Stimulated activated naive CD8-positive, alpha-beta T cell treated with anti-CD3 and anti-CD28 coated beads, Interleukin-15, amount 100 ng/mL, for 72 hours (primary cell): ENCODE results near the gene ENOX1.

Experiments
- ATAC-seq: fragments of 150-1000 bp; cut with Tn5 transposase; 2 replicates; pipeline ENCODE4 v1.10.0; 2021; ENCODE audit warnings: mild to moderate bottlenecking, moderate library complexity
- DNase-seq, 2 donors: peaks; one replicate each; pipeline ENCODE4 v3.0.0; 2021 to 2022
- H3K27ac Mint-ChIP-seq, 2 donors: one replicate each; pipeline ENCODE4 v1.8.0; 2022; ENCODE audit warnings: mild to moderate bottlenecking in 2 of 2, mixed read lengths in 2 of 2, moderate library complexity in 2 of 2
- H3K27me3 Mint-ChIP-seq: one replicate; pipeline ENCODE4 v1.8.0; 2022; ENCODE audit warnings: mixed read lengths
- H3K4me1 Mint-ChIP-seq: one replicate; pipeline ENCODE4 v1.8.0; 2022; ENCODE audit warnings: mild to moderate bottlenecking, mixed read lengths
- H3K4me3 Mint-ChIP-seq, 2 donors: one replicate each; pipeline ENCODE4 v1.8.0; 2022; ENCODE audit warnings: mild to moderate bottlenecking in 2 of 2, mixed read lengths in 2 of 2, moderate library complexity in 1 of 2
- H3K9me3 Mint-ChIP-seq, 2 donors: one replicate each; pipeline ENCODE4 v1.8.0; 2022; ENCODE audit warnings: mixed read lengths in 2 of 2

ENOX1 gene

DNA sequence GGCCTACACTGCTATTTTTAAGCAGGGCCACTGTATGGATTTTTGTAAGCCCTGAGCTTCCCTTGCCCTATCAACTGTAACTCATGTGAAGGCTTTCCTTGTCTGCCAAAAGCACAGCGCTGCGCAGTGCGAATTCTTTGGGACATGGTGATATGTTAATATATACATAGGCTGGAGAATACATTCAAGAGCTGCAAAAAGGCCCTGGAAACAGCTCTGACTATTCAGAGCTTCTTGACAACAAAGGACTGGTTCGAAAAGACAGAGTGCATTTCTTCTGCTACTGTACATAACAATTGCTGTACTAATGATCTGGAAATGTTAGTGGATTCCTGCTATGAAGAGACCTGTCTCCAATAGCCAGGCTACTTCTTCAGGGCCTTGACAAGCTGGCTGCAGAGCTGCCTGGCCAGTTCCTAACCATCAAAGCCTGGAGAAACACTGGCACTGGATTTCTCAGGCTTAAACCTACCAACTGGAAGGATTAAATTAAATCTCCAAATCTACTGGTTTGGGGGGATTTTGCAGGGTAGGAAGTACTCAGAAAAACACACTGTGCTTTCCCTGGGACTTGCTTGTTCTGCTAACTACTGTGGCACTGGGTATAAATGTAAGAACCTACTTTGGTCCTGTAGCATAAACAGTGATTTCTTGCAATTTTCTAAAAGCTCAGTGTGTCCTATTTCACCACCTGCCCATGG lies 516.5 kb downstream of the ENOX1 start:
- no peak overlapping the region for H3K4me3 Mint-ChIP-seq
- no peaks in the 10 kb centered on the region for H3K9me3 Mint-ChIP-seq
- no peak for ATAC-seq
- DNase-seq = no peak
- no peaks in the 10 kb centered on the region for H3K4me1 Mint-ChIP-seq
- H3K27ac Mint-ChIP-seq = no peak overlapping the region
- H3K27me3 Mint-ChIP-seq = peaks cover 8% of the 10 kb centered on the region

DNA sequence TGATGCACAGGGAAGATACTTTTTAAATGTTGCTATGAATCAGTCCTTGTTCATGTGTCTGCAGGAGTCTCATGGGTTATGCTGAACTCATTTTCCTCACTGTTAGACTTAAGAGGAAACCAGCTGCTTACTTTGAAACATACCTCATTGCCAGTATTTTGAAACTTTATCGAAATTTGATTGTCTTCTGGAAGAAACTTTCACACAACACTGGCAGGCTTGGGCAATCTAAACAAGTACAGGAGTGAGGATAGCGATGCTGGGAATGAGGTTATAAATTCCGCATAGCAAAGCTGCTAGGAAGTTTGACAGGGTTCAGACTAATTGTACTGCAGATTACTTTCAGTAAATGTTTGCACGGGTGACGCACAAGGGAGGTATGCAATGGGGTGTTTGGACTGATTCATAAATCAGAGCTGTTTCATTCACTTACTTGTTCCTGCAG lies 517.7 kb downstream of the ENOX1 start:
- Mint-ChIP-seq H3K27ac (no peak overlapping the region), H3K27me3 (peaks cover 8% of the 10 kb centered on the region), H3K4me3 (no peak overlapping the region), H3K9me3 (no peaks in the 10 kb centered on the region), H3K4me1 (no peaks in the 10 kb centered on the region)
- DNase-seq (no peak), ATAC-seq (no peak)

DNA sequence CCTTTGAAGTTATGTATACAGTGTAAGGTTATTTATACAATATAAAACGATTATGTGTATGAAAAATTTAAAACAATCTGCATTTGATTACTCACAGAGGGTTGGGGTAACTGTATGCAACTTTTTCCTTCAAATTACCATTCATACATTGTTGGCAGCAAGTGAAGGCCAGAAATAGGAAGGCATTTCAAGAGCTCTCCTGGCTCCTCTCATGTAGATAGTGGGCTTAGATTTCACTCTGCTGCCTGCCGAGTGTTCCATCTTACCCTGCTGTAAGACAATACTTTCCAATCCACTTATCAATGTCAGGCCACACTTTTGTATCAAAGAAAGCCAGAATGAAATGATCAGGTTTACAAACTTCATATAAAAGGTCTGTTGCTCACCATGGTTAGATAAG lies 518.1 kb downstream of the ENOX1 start:
- no peak for ATAC-seq
- Mint-ChIP-seq H3K27ac (no peak overlapping the region), H3K27me3 (peaks cover 8% of the 10 kb centered on the region), H3K4me1 (no peaks in the 10 kb centered on the region), H3K9me3 (no peaks in the 10 kb centered on the region), H3K4me3 (no peak overlapping the region)
- no peak for DNase-seq

DNA sequence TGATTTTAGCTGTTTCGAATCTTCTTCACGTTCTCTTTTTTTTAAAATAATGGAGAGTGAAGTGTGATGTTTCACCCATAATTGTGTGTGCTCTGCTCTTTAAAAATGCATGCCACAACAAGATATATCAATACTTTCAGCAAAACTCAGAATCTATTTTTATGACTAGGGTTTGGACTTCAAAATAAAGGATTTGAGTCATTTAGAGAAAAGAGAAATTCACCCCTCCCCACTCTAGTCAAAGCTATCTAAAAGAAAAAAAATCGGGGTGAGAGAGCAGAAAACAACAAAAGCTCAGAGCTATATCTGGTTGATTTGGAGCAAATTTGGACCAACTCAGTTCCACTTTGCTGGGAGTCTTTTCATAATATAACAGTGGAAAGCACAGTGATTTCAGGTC lies 518.9 kb downstream of the ENOX1 start:
- no peaks in the 10 kb centered on the region for H3K9me3 Mint-ChIP-seq
- peak overlapping the region in 1 of 2 donors; percentile 37 for H3K27ac Mint-ChIP-seq
- H3K27me3 Mint-ChIP-seq = peaks cover 8% of the 10 kb centered on the region
- no peak for DNase-seq
- ATAC-seq = no peak
- no peaks in the 10 kb centered on the region for H3K4me1 Mint-ChIP-seq
- no peak overlapping the region for H3K4me3 Mint-ChIP-seq

DNA sequence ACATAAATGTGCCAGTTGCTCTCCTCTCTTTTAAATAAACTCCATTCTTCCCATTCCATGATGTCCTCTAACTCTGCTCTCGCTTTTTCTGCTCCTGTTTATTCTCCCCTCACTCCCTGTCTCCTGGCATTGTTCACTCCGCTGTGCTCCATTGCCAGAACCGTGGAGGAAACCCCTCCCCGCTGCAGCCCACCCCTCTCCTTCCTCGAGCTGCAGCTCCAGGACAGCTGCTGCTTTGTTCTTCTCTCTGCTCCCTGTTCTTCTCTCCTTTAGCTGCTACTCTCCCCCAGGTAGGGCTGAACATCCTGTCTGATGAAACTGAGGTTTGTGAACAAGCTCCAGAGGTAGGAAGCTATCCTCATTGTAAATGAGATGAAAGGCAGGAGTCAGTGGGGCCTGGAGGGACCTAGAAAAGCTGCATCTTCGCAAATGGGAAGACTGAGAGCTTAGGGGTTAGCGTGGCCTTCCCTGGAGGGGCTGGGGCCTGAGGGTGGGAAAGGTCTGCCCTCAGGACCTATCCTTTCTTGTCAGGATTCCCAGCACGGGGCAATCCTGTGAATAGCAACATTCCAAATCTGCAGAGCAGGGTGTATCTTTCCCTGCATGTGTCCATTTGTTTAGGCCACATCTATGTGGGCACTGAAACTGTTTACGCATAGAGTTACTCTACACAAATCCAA lies 519.7 kb downstream of the ENOX1 start:
- H3K4me3 Mint-ChIP-seq = no peak overlapping the region

DNA sequence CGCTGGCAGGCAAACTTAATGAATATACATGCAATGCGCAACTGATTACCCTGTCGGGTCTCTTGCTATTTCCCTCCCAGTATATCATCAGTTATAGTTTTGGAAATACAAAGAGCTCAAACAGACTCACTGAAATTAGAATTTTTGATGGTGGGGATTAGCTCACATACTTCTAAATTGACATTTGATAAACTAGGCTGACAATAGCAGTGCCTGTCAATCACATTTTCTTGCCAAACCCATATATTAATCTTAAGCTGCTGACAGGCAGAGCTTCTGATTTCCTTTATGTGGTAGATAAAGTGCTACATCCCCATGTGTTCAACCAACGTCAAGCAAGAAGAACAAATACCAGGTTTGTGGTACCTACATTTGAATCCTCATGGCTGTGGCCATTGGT lies 521.7 kb downstream of the ENOX1 start:
- peaks cover 0 to 5% of the 10 kb centered on the region in 2 donors for H3K9me3 Mint-ChIP-seq
- H3K4me1 Mint-ChIP-seq = no peaks in the 10 kb centered on the region
- no peak for DNase-seq
- H3K27ac Mint-ChIP-seq = no peak overlapping the region
- no peak for ATAC-seq
- peaks cover 8% of the 10 kb centered on the region for H3K27me3 Mint-ChIP-seq
- no peak overlapping the region for H3K4me3 Mint-ChIP-seq

More for the DNA sequence above, 519.7 kb downstream of the ENOX1 start:
- no peaks in the 10 kb centered on the region for H3K9me3 Mint-ChIP-seq
- no peak for DNase-seq
- no peaks in the 10 kb centered on the region for H3K4me1 Mint-ChIP-seq
- no peak for ATAC-seq
- peaks cover 8% of the 10 kb centered on the region for H3K27me3 Mint-ChIP-seq
- peak overlapping the region in 1 of 2 donors; percentile 77 for H3K27ac Mint-ChIP-seq

DNA sequence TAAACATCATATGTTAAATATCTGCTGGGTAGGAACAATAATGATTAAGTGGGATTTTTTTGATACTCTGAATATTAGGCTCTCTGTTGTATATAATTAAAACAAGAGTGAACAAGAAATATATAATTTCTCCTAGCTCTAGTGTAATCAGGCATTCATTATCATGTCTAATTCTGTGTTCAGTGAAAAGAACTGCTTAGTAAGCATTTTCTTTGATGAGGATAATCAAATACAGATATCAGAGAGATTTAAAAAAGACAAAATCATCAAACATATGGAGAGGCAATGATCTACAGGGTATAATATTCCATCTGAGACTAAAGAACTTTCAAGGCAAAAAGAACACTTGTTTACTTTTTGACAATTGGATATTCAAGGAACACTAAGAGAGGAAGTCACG lies 522.3 kb downstream of the ENOX1 start:
- no peaks in the 10 kb centered on the region for H3K4me1 Mint-ChIP-seq
- H3K4me3 Mint-ChIP-seq = no peak overlapping the region
- peaks cover 8% of the 10 kb centered on the region for H3K27me3 Mint-ChIP-seq
- ATAC-seq = no peak
- no peak overlapping the region for H3K27ac Mint-ChIP-seq
- peaks cover 0 to 5% of the 10 kb centered on the region in 2 donors for H3K9me3 Mint-ChIP-seq
- DNase-seq = no peak

DNA sequence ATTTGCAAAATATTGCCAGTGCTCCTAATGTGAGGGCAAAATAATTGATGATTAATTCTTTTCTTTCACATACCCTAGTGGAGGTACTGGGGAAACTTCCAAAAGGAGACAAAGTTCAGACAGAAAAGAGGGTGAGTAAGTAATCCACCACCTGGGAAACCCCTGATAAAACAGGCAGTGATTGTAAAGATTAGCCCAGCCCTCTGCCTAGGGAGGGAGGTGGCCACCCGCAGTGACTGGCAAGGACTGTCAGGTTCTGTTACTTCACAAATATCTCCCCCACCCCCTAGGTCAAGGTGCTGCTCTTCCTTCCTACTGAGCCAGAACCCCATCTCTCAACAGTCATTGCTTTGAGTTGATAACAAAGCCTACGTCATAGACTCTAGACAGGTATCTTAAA lies 523.7 kb downstream of the ENOX1 start:
- no peak for DNase-seq
- no peak for ATAC-seq
- Mint-ChIP-seq H3K27me3 (peaks cover 8% of the 10 kb centered on the region), H3K4me3 (no peak overlapping the region), H3K27ac (no peak overlapping the region), H3K4me1 (no peaks in the 10 kb centered on the region), H3K9me3 (peaks cover 0 to 5% of the 10 kb centered on the region in 2 donors)

DNA sequence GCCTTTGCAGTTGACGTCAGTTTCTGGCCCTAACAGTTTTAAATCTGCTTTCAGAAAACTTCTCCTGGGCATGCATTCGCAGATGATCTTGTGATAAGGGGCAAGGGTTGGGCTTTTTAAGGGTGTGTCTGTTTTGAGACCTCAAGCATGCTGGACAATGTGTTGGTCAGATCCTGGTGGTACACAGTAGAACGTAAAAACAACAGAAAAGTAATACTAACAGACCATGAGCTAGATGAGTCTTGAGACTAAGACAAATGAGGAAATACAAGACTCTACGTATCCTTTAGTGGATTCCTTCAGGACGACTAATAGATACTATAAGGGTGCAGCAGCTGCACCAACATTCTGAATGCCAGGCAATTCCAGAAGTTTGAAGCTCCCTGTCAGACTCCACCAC lies 525.8 kb downstream of the ENOX1 start:
- H3K4me3 Mint-ChIP-seq = no peak overlapping the region
- no peak for ATAC-seq
- H3K27ac Mint-ChIP-seq = no peak overlapping the region
- DNase-seq = no peak
- peaks cover 0 to 5% of the 10 kb centered on the region in 2 donors for H3K9me3 Mint-ChIP-seq
- no peaks in the 10 kb centered on the region for H3K4me1 Mint-ChIP-seq
- no peaks in the 10 kb centered on the region for H3K27me3 Mint-ChIP-seq

DNA sequence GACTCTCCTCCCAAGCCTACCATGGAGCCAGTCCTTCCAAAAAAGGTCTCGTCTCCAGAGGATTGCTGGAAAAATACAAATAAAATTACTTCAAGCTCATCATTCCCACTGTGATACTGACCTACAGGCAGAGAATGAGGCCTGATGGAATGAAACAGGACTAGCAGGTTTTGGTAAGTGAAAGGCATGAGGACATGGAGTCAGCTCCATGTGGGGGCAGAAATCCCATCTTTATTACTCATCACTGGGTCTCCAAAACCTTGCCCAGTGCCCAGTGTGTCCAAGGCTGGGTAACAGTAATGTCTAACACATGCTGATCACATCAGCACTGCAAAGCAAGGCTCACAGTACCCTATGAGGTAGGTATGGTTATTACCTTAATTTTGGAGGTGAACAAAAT lies 528.0 kb downstream of the ENOX1 start:
- H3K4me1 Mint-ChIP-seq = no peaks in the 10 kb centered on the region
- peaks cover 8% of the 10 kb centered on the region for H3K27me3 Mint-ChIP-seq
- DNase-seq (no peak), ATAC-seq (no peak)
- no peak overlapping the region for H3K27ac Mint-ChIP-seq
- H3K9me3 Mint-ChIP-seq = peaks cover 0 to 5% of the 10 kb centered on the region in 2 donors
- H3K4me3 Mint-ChIP-seq = no peak overlapping the region

DNA sequence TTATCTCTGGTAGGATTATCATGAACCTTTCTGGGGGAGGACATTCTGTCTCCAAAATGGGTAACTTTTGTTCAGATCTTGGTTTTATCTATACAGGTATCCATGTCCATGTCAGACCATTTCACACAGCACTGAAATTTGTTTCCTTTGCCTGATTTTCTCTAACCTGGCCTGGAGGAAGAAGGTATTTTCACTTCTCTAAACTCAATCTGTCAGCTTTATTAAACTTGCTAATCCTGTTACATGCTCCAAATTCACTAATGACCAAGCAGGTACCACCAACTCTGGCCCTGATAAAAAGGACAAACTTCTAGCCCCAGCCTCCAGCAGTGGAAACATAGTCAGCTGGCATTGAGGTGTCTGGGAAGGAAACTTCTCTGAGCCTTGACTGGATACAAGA lies 529.0 kb downstream of the ENOX1 start:
- Mint-ChIP-seq H3K4me1 (no peaks in the 10 kb centered on the region), H3K9me3 (peaks cover 0 to 5% of the 10 kb centered on the region in 2 donors)
- ATAC-seq = no peak

DNA sequence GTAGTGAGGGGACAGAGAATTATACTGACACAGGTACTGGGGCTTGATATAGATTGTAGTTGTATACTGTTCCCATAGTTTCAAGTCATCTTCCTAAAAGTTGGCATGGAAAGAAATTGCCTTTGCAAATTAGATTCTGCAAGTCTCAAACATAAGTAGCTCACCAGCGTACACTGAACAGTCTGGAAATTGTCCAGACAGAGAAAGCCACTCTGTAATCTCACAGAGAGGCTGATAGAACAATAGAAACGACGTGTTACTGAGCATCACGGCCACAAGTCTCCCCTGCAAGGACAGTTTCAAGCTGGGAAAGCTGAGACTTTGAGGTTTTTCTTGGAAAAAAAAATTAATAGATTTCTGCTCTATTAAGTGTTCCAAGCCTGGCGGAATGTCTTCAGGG lies 534.8 kb downstream of the ENOX1 start:
- Mint-ChIP-seq H3K27me3 (peaks cover 8% of the 10 kb centered on the region), H3K27ac (no peak overlapping the region), H3K4me1 (no peaks in the 10 kb centered on the region), H3K4me3 (no peak overlapping the region), H3K9me3 (no peaks in the 10 kb centered on the region)
- ATAC-seq (no peak), DNase-seq (no peak)

More for the DNA sequence above, 529.0 kb downstream of the ENOX1 start:
- Mint-ChIP-seq H3K4me3 (no peak overlapping the region), H3K27ac (no peak overlapping the region), H3K27me3 (peaks cover 8% of the 10 kb centered on the region)
- no peak for DNase-seq

DNA sequence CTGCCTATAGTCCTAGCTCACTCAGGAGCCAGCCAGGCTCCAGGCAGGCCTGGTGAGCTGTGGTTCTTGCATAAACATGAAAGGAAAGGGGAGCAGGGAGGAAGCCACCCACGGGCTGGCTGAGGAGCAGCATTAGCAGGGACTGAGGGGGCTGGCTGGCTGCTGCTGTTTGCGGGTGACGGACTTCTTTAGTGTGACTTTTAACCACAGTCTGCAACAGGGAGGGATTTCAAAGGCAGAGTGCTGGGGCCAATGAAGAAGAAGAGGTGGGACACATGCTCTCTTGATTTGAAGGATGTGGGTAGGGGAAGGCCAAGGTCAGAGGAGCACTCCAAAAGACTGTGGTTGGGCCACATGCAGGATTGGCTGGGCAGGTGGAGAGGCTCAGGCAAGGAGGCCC lies 540.4 kb downstream of the ENOX1 start:
- DNase-seq (no peak), ATAC-seq (no peak)
- Mint-ChIP-seq H3K4me3 (no peak overlapping the region), H3K27ac (no peak overlapping the region), H3K27me3 (peaks cover 19% of the 10 kb centered on the region), H3K9me3 (no peaks in the 10 kb centered on the region), H3K4me1 (peaks cover 5% of the 10 kb centered on the region)

DNA sequence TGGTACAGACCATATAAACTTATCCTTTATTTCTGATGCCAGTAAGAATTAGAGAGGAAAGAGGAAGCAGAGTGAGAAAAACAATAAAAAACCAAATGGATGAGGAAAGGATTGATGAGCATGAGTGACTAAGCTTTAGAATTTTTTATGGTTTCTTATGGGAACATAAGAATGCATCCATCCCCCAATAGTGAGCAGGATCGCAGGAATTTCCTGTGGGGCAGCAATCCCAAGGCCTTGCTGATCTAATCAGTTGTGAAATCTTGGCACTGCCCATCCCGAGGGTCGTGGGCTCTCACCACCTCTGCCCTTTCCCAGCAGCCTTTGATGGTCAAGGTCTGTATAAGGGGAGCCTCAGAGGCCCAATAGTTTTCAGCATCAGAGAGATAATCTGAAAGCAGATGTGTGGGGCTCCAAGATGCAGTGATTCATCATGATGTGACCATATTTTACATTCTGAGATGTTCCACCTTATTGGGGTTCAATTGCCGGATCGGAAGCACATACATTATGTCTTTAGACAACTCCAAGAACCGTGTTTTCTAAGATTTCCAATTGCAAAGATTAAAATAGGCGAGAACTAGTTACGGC lies 541.3 kb downstream of the ENOX1 start:
- H3K27me3 Mint-ChIP-seq = peaks cover 19% of the 10 kb centered on the region
- H3K27ac Mint-ChIP-seq = no peak overlapping the region
- DNase-seq = no peak

DNA sequence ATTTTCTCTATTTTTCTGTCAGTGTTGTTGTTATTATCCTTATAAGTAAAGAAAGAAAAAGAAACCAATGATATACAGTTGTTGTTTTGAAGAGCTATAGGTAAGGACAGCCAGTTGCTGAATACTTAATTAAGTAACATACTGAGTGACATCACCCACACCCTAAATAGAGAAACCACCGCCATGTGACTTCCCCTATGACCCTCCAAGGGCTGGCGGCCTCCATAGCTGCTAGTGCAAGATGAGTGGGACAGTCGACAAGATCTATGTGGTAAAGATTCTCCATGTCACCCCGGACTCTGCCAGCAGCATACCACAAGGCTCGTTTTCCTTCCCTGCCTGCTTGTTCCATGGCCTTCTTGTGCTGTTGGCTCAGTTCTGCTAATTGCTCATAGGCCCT lies 542.3 kb downstream of the ENOX1 start:
- Mint-ChIP-seq H3K27me3 (peaks cover 19% of the 10 kb centered on the region), H3K4me3 (no peak overlapping the region), H3K9me3 (no peaks in the 10 kb centered on the region), H3K27ac (no peak overlapping the region), H3K4me1 (peaks cover 5% of the 10 kb centered on the region)
- DNase-seq = no peak
- no peak for ATAC-seq

More for the DNA sequence above, 541.3 kb downstream of the ENOX1 start:
- no peaks in the 10 kb centered on the region for H3K9me3 Mint-ChIP-seq
- peaks cover 5% of the 10 kb centered on the region for H3K4me1 Mint-ChIP-seq
- no peak for ATAC-seq
- no peak overlapping the region for H3K4me3 Mint-ChIP-seq

DNA sequence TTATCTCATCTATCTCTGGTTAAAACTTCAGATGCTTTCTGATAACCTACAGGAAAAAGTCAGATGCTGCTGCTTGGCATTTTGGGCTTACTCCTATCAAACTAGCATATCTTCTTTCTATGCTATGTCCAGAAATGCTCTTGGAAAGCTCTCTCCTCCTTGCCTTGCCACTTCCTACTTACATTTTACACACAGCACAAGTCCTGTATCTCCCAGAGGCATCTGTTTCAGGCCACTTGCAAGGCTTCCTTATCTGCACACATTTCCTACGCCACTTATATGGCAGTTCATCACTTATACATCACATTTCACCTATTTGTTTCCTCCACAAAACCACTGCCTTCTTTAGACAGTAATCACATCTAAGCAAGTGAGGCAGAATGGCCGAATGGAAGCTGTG lies 543.1 kb downstream of the ENOX1 start:
- peaks cover 19% of the 10 kb centered on the region for H3K27me3 Mint-ChIP-seq

More for the DNA sequence above, 543.1 kb downstream of the ENOX1 start:
- no peak for DNase-seq
- H3K4me3 Mint-ChIP-seq = no peak overlapping the region
- H3K27ac Mint-ChIP-seq = no peak overlapping the region
- H3K9me3 Mint-ChIP-seq = no peaks in the 10 kb centered on the region
- H3K4me1 Mint-ChIP-seq = peaks cover 5% of the 10 kb centered on the region
- ATAC-seq = no peak
